HG03520 (cell line): ENCODE data around the gene NTHL1.
"Not testable (repeated sequence)": the region's sequence is repeated elsewhere in the genome, so short reads cannot be mapped to it uniquely, and the experiment has no call there.

Experiments used
- ATAC-seq: cut with Tn5 transposase; IDR thresholded peaks from one replicate; pipeline ENCODE4 v1.9.1; 2021; ENCODE audit warnings: mild to moderate bottlenecking, moderate library complexity; ENCODE audit not compliant: unreplicated experiment

NTHL1 gene

GRCh38 chr16:2011726-2012125, 35.9 kb downstream of the NTHL1 start:
- ATAC-seq: not testable (repeated sequence)

- ATAC-seq: peak; percentile 70
Observed at GRCh38 chr16:2009791-2010510, 37.7 kb downstream of the NTHL1 start, which contains the start of gene ZNF598. Gene ZNF598, minus strand, starts transcription at chr16:2009821.

GRCh38 chr16:2009164-2009711, 38.4 kb downstream of the NTHL1 start:
- peak; percentile 21 for ATAC-seq

GRCh38 chr16:2008631-2009163, 38.9 kb downstream of the NTHL1 start:
- no peak for ATAC-seq

DNA sequence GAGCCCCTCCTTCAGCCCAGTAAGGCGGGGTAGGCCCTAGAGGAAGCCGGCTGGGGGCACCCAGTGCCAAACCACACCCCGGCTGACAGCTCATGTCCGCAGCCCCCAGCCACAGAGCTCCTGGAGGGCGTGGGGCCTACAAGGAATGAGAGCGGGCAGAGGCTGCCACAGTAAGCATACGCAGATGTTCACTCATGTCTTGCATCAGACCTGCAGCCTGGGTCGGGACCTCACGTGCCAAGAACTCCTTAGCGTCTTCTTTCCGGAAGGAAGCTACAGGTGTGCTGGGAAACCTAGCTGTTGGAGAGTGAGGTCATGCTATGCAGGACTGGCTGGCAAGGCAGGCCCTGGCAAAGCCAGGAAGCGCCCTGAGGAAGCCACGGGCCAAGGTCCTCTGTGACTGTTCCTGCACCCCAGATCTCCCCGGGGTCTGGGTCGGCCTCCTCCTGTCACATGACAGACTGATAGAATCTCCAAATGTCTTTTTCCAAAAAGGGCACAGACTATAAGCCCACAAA, 39.6 kb downstream of the NTHL1 start:
- ATAC-seq: no peak

GRCh38 chr16:2007081-2007836, 40.4 kb downstream of the NTHL1 start:
- ATAC-seq: no peak

DNA sequence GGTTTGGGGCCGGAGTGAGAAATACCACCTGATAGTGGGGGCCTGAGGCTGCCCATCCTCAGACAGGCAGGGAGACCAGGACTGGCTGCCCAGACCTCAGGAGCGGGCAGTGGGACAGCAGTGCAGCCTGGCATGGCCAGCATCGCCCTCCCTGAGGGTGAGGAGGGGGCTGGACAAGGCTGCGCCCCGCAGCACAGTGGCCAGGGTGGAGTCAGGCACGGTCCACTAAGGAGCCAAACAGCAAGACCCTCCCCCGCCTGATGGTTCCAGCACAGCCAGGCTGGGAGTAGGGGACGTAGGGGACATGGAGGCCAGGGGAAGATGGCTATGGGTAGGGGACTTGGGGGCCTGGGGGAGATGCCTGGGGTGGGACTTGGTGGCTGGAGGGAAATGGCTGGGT, 41.3 kb downstream of the NTHL1 start:
- no peak for ATAC-seq

DNA sequence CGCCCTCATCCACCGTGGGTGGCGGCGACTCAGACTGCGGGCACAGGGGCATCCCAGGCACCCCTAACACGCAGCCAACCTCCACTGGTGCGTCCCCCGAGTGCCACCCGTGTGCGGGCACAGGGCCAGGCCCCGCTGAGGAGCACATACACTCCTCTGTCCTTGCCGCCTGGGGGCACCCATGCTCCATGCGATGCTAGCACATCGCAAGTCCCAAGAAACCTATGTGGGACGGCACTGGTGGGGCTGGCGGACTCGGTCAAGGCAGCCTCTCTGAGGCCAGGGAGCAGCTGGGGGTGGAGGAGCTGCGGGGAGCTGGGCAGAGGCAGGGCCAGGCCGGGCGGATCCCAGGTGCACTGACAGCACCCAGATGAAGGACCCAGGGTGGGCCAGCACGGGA, 42.0 kb downstream of the NTHL1 start:
- ATAC-seq: no peak

- no peak for ATAC-seq
Observed at GRCh38 chr16:2004795-2005517, 42.7 kb downstream of the NTHL1 start.

- ATAC-seq: no peak
Observed at GRCh38 chr16:2003827-2004641, 43.6 kb downstream of the NTHL1 start.

- no peak for ATAC-seq
Observed at GRCh38 chr16:2003231-2003826, 44.3 kb downstream of the NTHL1 start.

- no peak for ATAC-seq
Observed at GRCh38 chr16:2002406-2003230, 45.0 kb downstream of the NTHL1 start.

DNA sequence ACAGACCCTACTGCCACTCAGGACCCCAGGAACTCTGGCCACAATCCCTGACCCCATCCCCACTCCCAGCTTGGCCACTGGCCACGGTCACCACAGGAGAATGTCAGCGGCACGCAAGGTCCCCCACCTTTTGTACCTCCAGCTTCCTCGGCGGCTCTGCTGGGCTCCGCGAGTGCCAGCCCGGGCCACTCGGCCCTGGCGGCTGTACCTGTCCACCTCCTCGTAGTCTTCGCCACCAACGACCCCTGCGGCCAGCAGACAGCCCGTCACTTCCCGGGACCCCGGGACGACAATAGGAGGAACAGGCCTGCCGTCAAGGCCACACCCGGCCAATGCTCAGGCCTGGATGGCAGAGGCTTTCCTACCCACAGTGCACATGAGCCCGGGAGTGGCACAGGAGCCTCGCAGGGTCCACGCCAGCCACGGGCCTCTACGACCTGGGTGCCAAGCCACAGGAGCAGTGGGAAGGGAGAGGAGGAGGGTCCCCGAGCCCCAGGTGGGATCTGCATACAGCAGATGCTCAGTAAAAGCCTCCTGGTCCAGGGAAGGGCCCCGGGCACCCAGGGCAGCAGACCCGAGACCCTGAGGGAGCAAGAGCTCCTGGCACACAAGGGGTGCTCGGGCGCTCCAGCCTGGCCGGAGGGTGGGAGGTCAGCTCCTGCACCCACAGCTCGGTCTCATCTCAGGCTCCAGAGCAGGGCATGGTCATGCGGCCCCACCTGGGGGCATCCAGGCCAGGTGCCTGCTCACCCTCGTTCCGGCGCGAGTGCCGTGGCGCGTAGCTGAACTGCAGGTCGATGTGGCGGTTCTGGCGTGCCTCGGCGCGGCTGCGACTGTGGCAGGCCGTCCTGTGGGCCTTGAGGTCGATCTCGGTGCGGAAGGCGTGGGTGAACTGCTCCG, 45.9 kb downstream of the NTHL1 start:
- ATAC-seq: no peak

DNA sequence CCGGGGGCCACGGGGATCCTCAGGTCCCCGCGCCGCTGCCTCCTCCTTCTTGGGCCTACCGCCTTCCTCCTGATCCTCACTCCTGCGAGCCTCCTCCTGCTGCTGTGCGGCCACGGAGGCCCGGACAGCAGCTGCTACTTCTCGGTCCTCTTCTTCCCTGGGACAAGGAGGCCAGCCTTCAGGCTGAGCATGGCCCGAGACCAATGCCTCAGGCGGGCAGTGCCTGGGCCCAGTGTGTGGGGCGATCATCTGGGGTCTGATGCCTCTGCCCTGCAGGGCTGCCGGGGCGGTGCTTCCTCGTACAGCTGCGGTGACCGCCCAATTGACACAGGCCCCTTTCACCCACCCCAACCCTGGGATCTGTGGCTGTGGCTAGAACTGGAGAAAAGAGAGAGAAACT, 46.6 kb downstream of the NTHL1 start:
- no peak for ATAC-seq

- ATAC-seq: no peak
Observed at GRCh38 chr16:1999866-2000514, 47.6 kb downstream of the NTHL1 start.

DNA sequence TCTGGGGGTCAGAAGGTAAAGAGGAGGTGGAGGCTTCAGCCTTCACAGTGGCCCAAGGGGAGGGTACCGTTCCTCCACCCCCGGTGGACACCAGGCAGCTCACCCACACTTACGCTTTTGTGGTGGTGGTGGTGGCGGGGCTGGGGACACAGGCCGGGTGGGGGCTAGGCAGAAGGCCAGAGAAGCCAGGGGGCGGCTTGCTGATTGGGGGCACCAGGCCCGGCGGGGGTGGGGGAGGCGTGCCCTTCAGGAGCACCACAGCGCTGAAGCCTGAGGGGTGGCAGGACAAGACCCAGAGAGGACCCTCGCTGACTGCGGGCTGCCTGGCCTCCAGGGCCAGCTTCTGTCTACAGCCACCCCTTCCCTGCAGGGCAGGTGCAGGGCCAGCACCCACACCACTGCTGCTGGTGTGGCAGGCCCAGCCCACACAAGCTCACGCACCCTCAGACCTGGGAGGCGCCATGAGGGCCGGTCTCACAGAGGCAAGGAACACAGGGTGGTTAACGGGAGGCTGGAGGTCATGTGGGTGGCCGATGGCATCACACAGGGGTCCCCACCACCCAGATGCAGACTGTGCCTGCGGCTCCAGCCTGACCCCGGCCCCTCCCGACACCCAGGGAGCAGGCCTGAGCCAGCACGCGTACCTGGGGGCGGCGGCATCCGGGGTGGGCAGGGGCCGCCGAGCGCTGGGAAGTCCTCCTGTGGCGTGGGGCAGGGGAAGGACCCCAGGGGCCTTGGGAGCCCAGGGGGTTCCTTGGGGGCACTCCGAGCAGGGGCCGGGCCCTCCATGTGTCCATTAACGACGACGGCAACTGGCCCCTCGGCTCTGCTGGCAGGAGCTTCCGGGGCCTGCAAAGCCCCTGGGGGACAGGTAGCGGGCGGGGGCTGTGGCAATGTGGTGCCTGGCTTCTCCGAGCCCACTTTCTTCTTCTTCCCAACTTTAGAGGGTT, 48.5 kb downstream of the NTHL1 start:
- no peak for ATAC-seq
